H1 (cell line): ENCODE data around the gene GRAMD1B. TPM values are rescaled to one million over a fixed set of nuclear protein-coding genes. Genes with fewer than 3 reads are reported as not detected.

Experiments used
- CTCF ChIA-PET: fragments of 300-600 bp; sonication (Branson Sonifier 250); formaldehyde crosslinking; loops from one replicate; lab custom pipeline; 2021; ENCODE audit not compliant: partially characterized antibody; lab: Charles Lee
- POLR2A ChIA-PET: fragments of 300-600 bp; sonication (Branson Sonifier 250); formaldehyde crosslinking; loops from one replicate; lab custom pipeline; 2021; ENCODE audit warnings: inconsistent platforms; ENCODE audit not compliant: partially characterized antibody; lab: Charles Lee
- DNase-seq, 2 experiments: peaks; one replicate each; pipeline versions ENCODE4 v3.0.0 to v3.0.0-alpha.2; 2010 to 2022; ENCODE audit warnings: low spot score in 2 of 2, low read depth in 1 of 2, mixed read lengths in 1 of 2
- FAIRE-seq: peaks from 2 replicates; lab custom pipeline; 2011; peaks lifted over from hg19 to GRCh38; lab: Jason Lieb, UNC
- H2AFZ ChIP-seq: 2 replicates; pipeline ENCODE4 v1.8.1; 2012; ENCODE audit warnings: low read length, inconsistent platforms
- H2AK5ac ChIP-seq: 2 replicates; pipeline ENCODE4 v1.6.1; 2013; ENCODE audit warnings: low read depth, low read length
- H2BK120ac ChIP-seq: replicated peaks from 2 replicates; pipeline ENCODE3; 2013; ENCODE audit warnings: low read depth, low read length, inconsistent platforms
- H2BK12ac ChIP-seq: 2 replicates; pipeline ENCODE4 v1.6.1; 2013; ENCODE audit warnings: low read depth, low read length
- H2BK15ac ChIP-seq: 2 replicates; pipeline ENCODE4 v1.6.1; 2013; ENCODE audit warnings: low read length
- H2BK20ac ChIP-seq: 2 replicates; pipeline ENCODE4 v1.6.1; 2013; ENCODE audit warnings: low read length
- H2BK5ac ChIP-seq: 2 replicates; pipeline ENCODE4 v1.6.1; 2013; ENCODE audit warnings: low read depth, low read length
- H3K14ac ChIP-seq: 2 replicates; pipeline ENCODE4 v1.6.1; 2013; ENCODE audit warnings: inconsistent platforms; ENCODE audit not compliant: insufficient read length
- H3K18ac ChIP-seq: 2 replicates; pipeline ENCODE4 v1.6.1; 2013; ENCODE audit warnings: low read length; ENCODE audit errors: extremely low read depth
- H3K23ac ChIP-seq: 2 replicates; pipeline ENCODE4 v1.6.1; 2013; ENCODE audit warnings: inconsistent platforms; ENCODE audit not compliant: insufficient read length
- H3K23me2 ChIP-seq: 2 replicates; pipeline ENCODE4 v1.6.1; 2013; ENCODE audit warnings: low read depth, low read length
- H3K27ac ChIP-seq: 2 replicates; pipeline ENCODE4 v1.6.1; 2011; ENCODE audit warnings: low read depth, low read length, inconsistent platforms
- H3K27me3 ChIP-seq, 4 experiments: replicated peaks in 1 of 4; 1 replicate in 1 of 4; 2 replicates in 3 of 4; pipeline versions ENCODE4 v1.6.1 to v1.8.1; 2011 to 2013; ENCODE audit warnings: low read length in 3 of 4, mild to moderate bottlenecking in 3 of 4, inconsistent platforms in 2 of 4, mixed read lengths in 2 of 4, moderate library complexity in 1 of 4; ENCODE audit not compliant: control insufficient read depth in 3 of 4, insufficient read depth in 3 of 4; ENCODE audit errors: extremely low read depth in 1 of 4
- H3K36me3 ChIP-seq, 4 experiments: 2 replicates each; pipeline versions ENCODE4 v1.6.1 to v1.8.1; 2011 to 2013; ENCODE audit warnings: mild to moderate bottlenecking in 4 of 4, low read length in 3 of 4, moderate library complexity in 2 of 4, control low read depth in 1 of 4, inconsistent platforms in 1 of 4; ENCODE audit not compliant: insufficient read depth in 4 of 4, control insufficient read depth in 2 of 4
- H3K4ac ChIP-seq: replicated peaks from 2 replicates; pipeline ENCODE3; 2013; ENCODE audit warnings: low read length, low read depth, mixed read lengths, inconsistent platforms; ENCODE audit not compliant: insufficient read length
- H3K4me1 ChIP-seq, 4 experiments: replicated peaks in 1 of 4; 1 replicate in 1 of 4; 2 replicates in 3 of 4; pipeline versions ENCODE4 v1.6.1 to v1.8.1; 2011 to 2013; ENCODE audit warnings: low read length in 3 of 4, inconsistent platforms in 2 of 4, mixed read lengths in 1 of 4; ENCODE audit not compliant: insufficient read depth in 4 of 4, control insufficient read depth in 3 of 4
- H3K4me2 ChIP-seq, 2 experiments: 2 replicates each; pipeline versions ENCODE4 v1.6.1 to v1.8.1; 2011 to 2013; ENCODE audit warnings: low read depth in 2 of 2, low read length in 2 of 2, control low read depth in 1 of 2, inconsistent platforms in 1 of 2, mild to moderate bottlenecking in 1 of 2; ENCODE audit not compliant: insufficient read depth in 1 of 2
- H3K4me3 ChIP-seq, 4 experiments: fragments of 200-600, 300-600 bp in 1 of 4; sonication (generic), shearing (Covaris generic), sonication (Bioruptor Twin) in 1 of 4; 2 replicates each; pipeline versions ENCODE4 v1.5.1 to v1.8.1; 2011 to 2016; ENCODE audit warnings: low read length in 4 of 4, low read depth in 3 of 4, control low read depth in 2 of 4, inconsistent platforms in 2 of 4, mild to moderate bottlenecking in 2 of 4, mixed read lengths in 1 of 4, moderate library complexity in 1 of 4; ENCODE audit not compliant: insufficient read depth in 2 of 4; ENCODE audit errors: extremely low read depth in 1 of 4
- H3K56ac ChIP-seq: replicated peaks from 2 replicates; pipeline ENCODE3; 2013; ENCODE audit warnings: low read depth, mild to moderate bottlenecking, mixed read lengths, low read length, inconsistent platforms; ENCODE audit not compliant: insufficient read length
- H3K79me1 ChIP-seq: 2 replicates; pipeline ENCODE4 v1.6.1; 2013; ENCODE audit warnings: low read depth, low read length, control low read depth
- H3K79me2 ChIP-seq, 2 experiments: 2 replicates each; pipeline versions ENCODE4 v1.6.1 to v1.8.1; 2012 to 2013; ENCODE audit warnings: low read length in 2 of 2, mild to moderate bottlenecking in 2 of 2, inconsistent platforms in 1 of 2; ENCODE audit not compliant: insufficient read depth in 2 of 2, control insufficient read depth in 1 of 2
- H3K9ac ChIP-seq, 4 experiments: replicated peaks in 1 of 4; 1 replicate in 1 of 4; 2 replicates in 3 of 4; pipeline versions ENCODE4 v1.6.1 to v1.8.1; 2011 to 2013; ENCODE audit warnings: low read depth in 3 of 4, low read length in 3 of 4, control low read depth in 2 of 4, mild to moderate bottlenecking in 2 of 4, moderate library complexity in 2 of 4, inconsistent platforms in 1 of 4; ENCODE audit errors: extremely low read depth in 1 of 4
- H3K9me3 ChIP-seq, 2 experiments: 2 replicates each; pipeline versions ENCODE4 v1.6.1 to v1.8.1; 2012 to 2013; ENCODE audit warnings: mild to moderate bottlenecking in 2 of 2, moderate library complexity in 2 of 2, control low read depth in 1 of 2, inconsistent platforms in 1 of 2, low read depth in 1 of 2, low read length in 1 of 2, mixed read lengths in 1 of 2; ENCODE audit not compliant: insufficient read depth in 2 of 2
- H4K20me1 ChIP-seq, 2 experiments: replicated peaks in 1 of 2; 2 replicates each; pipeline versions ENCODE3 to v1.8.1; 2011 to 2013; ENCODE audit warnings: inconsistent platforms in 2 of 2, low read length in 2 of 2, mild to moderate bottlenecking in 1 of 2; ENCODE audit not compliant: insufficient read depth in 2 of 2, control insufficient read depth in 1 of 2
- H4K5ac ChIP-seq: 2 replicates; pipeline ENCODE4 v1.6.1; 2013; ENCODE audit warnings: low read length, low read depth, mixed read lengths, inconsistent platforms; ENCODE audit not compliant: insufficient read length
- H4K8ac ChIP-seq: 2 replicates; pipeline ENCODE4 v1.8.0; 2013; ENCODE audit warnings: mild to moderate bottlenecking, moderate library complexity, low read length, inconsistent platforms; ENCODE audit not compliant: insufficient read depth; ENCODE audit errors: extremely low read depth
- H4K91ac ChIP-seq: replicated peaks from 2 replicates; pipeline ENCODE3; 2013; ENCODE audit warnings: low read length, mixed read lengths, inconsistent platforms; ENCODE audit not compliant: insufficient read length
- WGBS, 2 experiments: shearing (Covaris generic) in 1 of 2; methylation state at CpG; one replicate each; pipeline versions ENCODE4 v1.1.6 to v1.1.7; 2013 to 2015; ENCODE audit warnings: low lambda C conversion rate in 2 of 2, mixed read lengths in 2 of 2, inconsistent platforms in 1 of 2, low coverage in 1 of 2, missing lambda C conversion rate in 1 of 2; ENCODE audit not compliant: insufficient replicate concordance in 2 of 2, insufficient coverage in 1 of 2, insufficient read length in 1 of 2; ENCODE audit errors: extremely low coverage in 1 of 2, missing lambda C conversion rate in 1 of 2; 5-methylcytosine and 5-hydroxymethylcytosine counted together
- polyA plus RNA-seq, 7 experiments: library from polyadenylated mRNA; depleted of rRNA in 3 of 7; stranded (reverse) in 5 of 7; unstranded in 2 of 7; fragments of >200 nt in 5 of 7; fragments of 200-250 nt in 2 of 7; gene quantifications; 1 replicate in 5 of 7; 2 replicates in 1 of 7; 4 replicates in 1 of 7; pipeline versions ENCODE4 v1.2.1 to v1.2.3, GENCODE V29; 2011 to 2013; ENCODE audit warnings: missing spikeins in 2 of 7, mixed read lengths in 2 of 7
- total RNA-seq: library from RNA; stranded (reverse); fragmentation: NEBNext Ultra II Directional; extraction: Animal tissue kit (Norgen Biotek cat#: 25700); gene quantifications from 2 replicates; pipeline ENCODE4 v1.2.1, GENCODE V29; 2021

The GRAMD1B gene
- total and polyA plus RNA-seq, 2 of the 8 experiments (the other 6 are each of a cell fraction or from before 2014, with no cell fraction given) = 10.1 to 21.2 TPM

GRCh38 chr11:123562158-123562557 lies 132.1 kb downstream of the GRAMD1B start:
- Histone ChIP-seq H3K27me3 (no peaks in the 10 kb centered on the region), H3K56ac (no peak overlapping the region), H2BK12ac (no peak overlapping the region), H3K23ac (no peak overlapping the region), H3K79me1 (peaks cover 3% of the 10 kb centered on the region; the same call in 1 of the 2 replicates), H2BK20ac (no peak overlapping the region), H2BK120ac (no peak overlapping the region), H3K4me3 (no peak overlapping the region), H3K4me2 (no peak overlapping the region), H3K4ac (no peak overlapping the region), H3K79me2 (peaks cover 3 to 4% of the 10 kb centered on the region in 2 experiments; a peak in 2 of 4 replicates), H3K23me2 (no peaks in the 10 kb centered on the region; the same call in 1 of the 2 replicates), H2BK15ac (no peak overlapping the region), H3K4me1 (peaks cover 8 to 23% (median 16%) of the 10 kb centered on the region in 4 experiments), H3K18ac (no peak overlapping the region), H4K20me1 (no peaks in the 10 kb centered on the region), H3K9me3 (no peaks in the 10 kb centered on the region), H4K91ac (no peak overlapping the region), H3K9ac (no peak overlapping the region), H3K36me3 (no peaks in the 10 kb centered on the region), H4K5ac (no peak overlapping the region), H3K14ac (no peak overlapping the region), H2BK5ac (no peak overlapping the region), H4K8ac (no peak overlapping the region), H2AK5ac (no peak overlapping the region), H2AFZ (no peak overlapping the region), H3K27ac (no peak overlapping the region)
- DNase-seq = no peak
- WGBS, 2 experiments = 93% methylated on average over 7 of the region's 7 CpGs; no CpG with 5 or more reads in 1 of the 2 experiments
- POLR2A ChIA-PET = no interaction called here
- CTCF ChIA-PET = interaction anchor here (1.1 to 10.1 kb wide), 12 partner anchors 11 to 333 kb away, joined by 3 to 115 read pairs (median 8); no protein-coding TSS in a partner anchor
- FAIRE-seq = no peak
